ENCODE measurements around the gene SYNE1.

Gene SYNE1

DNA sequence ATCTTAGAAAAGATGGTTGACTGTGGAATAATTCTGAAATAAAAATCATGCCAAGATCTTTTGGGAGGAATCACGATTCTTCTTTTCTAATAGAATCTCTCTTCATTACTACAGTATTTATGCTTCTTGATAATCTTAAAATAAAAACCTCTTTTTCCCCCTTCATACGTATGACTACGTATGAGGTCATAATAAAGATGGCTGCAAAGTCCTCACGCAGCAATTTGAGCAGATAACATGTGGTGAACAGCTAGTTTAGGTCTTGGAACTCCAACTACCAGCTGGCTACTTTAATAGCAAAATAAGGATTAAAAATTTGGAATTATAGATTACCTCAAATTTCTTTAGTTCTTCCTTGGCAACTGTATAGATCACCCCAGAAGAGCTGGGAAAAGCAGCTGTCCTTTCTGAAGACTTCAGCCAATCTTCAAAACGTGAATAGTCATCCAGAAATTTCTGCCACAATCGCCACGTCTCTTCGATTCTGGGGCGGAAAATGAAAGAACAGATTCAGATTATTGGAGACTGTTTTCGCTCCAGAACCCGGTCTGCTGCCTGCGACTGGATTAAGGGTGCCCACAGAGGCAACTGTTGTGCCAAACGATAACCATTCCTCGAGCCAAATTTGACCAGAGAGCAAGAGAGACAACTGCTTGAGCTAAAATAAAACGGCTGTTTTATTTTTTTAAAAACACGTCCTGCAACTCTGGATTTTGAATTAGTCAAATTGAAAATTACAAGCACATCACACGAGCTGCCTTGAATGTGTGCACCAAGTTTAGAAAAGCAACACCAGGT, 482.4 kb downstream of the SYNE1 start:
- H3K4me3 ChIP-seq (ENCODE audit: low read depth, low read length), result no peak overlapping the region
- TF ChIP-seq, protein P1, sequence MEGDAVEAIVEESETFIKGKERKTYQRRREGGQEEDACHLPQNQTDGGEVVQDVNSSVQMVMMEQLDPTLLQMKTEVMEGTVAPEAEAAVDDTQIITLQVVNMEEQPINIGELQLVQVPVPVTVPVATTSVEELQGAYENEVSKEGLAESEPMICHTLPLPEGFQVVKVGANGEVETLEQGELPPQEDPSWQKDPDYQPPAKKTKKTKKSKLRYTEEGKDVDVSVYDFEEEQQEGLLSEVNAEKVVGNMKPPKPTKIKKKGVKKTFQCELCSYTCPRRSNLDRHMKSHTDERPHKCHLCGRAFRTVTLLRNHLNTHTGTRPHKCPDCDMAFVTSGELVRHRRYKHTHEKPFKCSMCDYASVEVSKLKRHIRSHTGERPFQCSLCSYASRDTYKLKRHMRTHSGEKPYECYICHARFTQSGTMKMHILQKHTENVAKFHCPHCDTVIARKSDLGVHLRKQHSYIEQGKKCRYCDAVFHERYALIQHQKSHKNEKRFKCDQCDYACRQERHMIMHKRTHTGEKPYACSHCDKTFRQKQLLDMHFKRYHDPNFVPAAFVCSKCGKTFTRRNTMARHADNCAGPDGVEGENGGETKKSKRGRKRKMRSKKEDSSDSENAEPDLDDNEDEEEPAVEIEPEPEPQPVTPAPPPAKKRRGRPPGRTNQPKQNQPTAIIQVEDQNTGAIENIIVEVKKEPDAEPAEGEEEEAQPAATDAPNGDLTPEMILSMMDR (conservative IDR thresholded peaks at IDR 0.05; ENCODE audit: low read depth, low read length), result no peak
- no peak for DNase-seq (ENCODE audit: low read depth)

- TF ChIP-seq, protein P1 (conservative IDR thresholded peaks at IDR 0.05; ENCODE audit: low read depth, low read length), result no peak
- H3K4me3 ChIP-seq (ENCODE audit: low read depth, low read length), result no peak overlapping the region
- DNase-seq (ENCODE audit: low read depth), result no peak
Observed at GRCh38 chr6:152151920-152152319, 485.2 kb downstream of the SYNE1 start.

GRCh38 chr6:152150196-152150595, 487.0 kb downstream of the SYNE1 start:
- DNase-seq (ENCODE audit: low read depth), result peak; percentile 18
- TF ChIP-seq, protein P1 (conservative IDR thresholded peaks at IDR 0.05; ENCODE audit: low read depth, low read length), result no peak
- no peak overlapping the region for H3K4me3 ChIP-seq (ENCODE audit: low read depth, low read length)

DNA sequence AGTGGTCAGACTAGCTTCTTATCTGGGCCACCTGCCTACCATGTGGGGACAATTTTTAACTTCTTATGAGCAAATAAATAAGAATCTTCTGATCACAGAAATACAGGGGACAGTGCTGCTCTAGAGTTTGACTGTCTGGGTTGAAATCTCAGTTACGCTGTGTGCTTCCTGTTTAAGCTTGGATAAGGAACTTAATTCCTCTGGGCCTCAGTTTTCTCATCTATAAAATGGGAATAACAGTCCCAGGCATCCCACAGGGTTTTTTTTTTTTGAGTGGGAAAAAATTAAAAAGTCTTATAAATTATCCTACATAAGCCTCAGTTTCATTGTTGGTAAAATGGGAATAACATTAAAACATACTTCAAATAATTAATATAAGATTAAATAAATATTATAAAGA, 488.8 kb downstream of the SYNE1 start:
- DNase-seq (ENCODE audit: low read depth), result no peak
- TF ChIP-seq, protein P1 (conservative IDR thresholded peaks at IDR 0.05; ENCODE audit: low read depth, low read length), result no peak
- H3K4me3 ChIP-seq (ENCODE audit: low read depth, low read length), result no peak overlapping the region

DNA sequence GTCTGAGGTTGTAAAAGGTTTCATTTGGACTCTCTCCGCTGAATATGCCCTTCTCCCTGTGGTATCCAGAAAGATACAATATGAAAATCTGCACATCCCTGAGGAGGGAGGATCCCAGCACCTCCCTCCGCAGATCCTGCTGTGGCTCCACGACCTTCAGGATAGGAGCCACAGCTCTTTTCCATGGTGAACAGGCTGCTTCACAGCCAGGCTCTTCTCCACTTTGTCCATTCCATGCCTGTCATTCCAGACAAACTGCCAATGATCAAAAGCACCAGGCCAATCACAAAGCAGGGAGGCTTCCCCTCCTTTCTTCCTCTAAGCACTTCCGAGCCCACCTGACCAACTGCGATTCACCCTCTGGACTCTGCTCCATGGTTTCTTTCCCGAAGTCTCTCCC, 489.9 kb downstream of the SYNE1 start:
- TF ChIP-seq, protein P1 (conservative IDR thresholded peaks at IDR 0.05; ENCODE audit: low read depth, low read length), result no peak
- DNase-seq (ENCODE audit: low read depth), result no peak
- H3K4me3 ChIP-seq (ENCODE audit: low read depth, low read length), result no peak overlapping the region

- TF ChIP-seq, protein P1 (conservative IDR thresholded peaks at IDR 0.05; ENCODE audit: low read depth, low read length), result no peak
- H3K4me3 ChIP-seq (ENCODE audit: low read depth, low read length), result no peak overlapping the region
- DNase-seq (ENCODE audit: low read depth), result peak; percentile 71
Observed at GRCh38 chr6:152146385-152146784, 490.8 kb downstream of the SYNE1 start.

- H3K4me3 ChIP-seq (ENCODE audit: low read depth, low read length), result no peak overlapping the region
- no peak for DNase-seq (ENCODE audit: low read depth)
- TF ChIP-seq, protein P1 (conservative IDR thresholded peaks at IDR 0.05; ENCODE audit: low read depth, low read length), result no peak
Observed at GRCh38 chr6:152143359-152143758, 493.8 kb downstream of the SYNE1 start.

Measured in choroid plexus epithelial cell (primary cell).